ENCODE measurements around the gene KCNT2.
A peak's percentile ranks its signal among the peaks of the same experiment; 100 is the strongest.

KCNT2 gene

GRCh38 chr1:196559314-196559713 lies 48.9 kb downstream of the KCNT2 start:
- no peaks in the 10 kb centered on the region for H3K27me3 ChIP-seq (ENCODE audit: insufficient read depth, low read length, poor library complexity)
- no peak overlapping the region for H2BK15ac ChIP-seq (replicated peaks; ENCODE audit: low read depth)
- H4K5ac ChIP-seq (ENCODE audit: low read length) = no peak overlapping the region
- no peak overlapping the region for H3K27ac ChIP-seq (ENCODE audit: low read depth, low read length)
- no peak overlapping the region for H2BK120ac ChIP-seq (ENCODE audit: low read depth, low read length)
- H3K4me3 ChIP-seq (ENCODE audit: low read length) = no peak overlapping the region
- H3K9ac ChIP-seq (ENCODE audit: low read length) = no peak overlapping the region
- WGBS (ENCODE audit: extremely low coverage, insufficient coverage, low lambda C conversion rate) = no CpG with 5 or more reads among the region's 3 CpGs
- no peak overlapping the region for H3K4me2 ChIP-seq (ENCODE audit: low read length)
- H2AK5ac ChIP-seq (ENCODE audit: low read length) = no peak overlapping the region
- H4K8ac ChIP-seq (ENCODE audit: low read depth, low read length) = no peak overlapping the region
- H3K36me3 ChIP-seq (ENCODE audit: control insufficient read depth, insufficient read depth, low read length) = no peaks in the 10 kb centered on the region
- H3K79me2 ChIP-seq (ENCODE audit: control insufficient read depth, insufficient read depth, low read length) = no peaks in the 10 kb centered on the region
- no peak overlapping the region for H2BK5ac ChIP-seq (ENCODE audit: low read length)
- DNase-seq = no peak
- H3K56ac ChIP-seq (ENCODE audit: low read length) = no peak overlapping the region
- H3K4ac ChIP-seq (ENCODE audit: low read depth, low read length) = no peak overlapping the region
- peaks cover 2% of the 10 kb centered on the region for H3K79me1 ChIP-seq (ENCODE audit: low read length)
- no peak overlapping the region for H3K18ac ChIP-seq (ENCODE audit: low read length)
- H3K4me1 ChIP-seq (ENCODE audit: control insufficient read depth, low read depth, low read length) = no peaks in the 10 kb centered on the region
- H3K23ac ChIP-seq (ENCODE audit: low read length) = no peak overlapping the region

- Histone ChIP-seq H3K18ac (ENCODE audit: low read length) (no peak overlapping the region), H4K5ac (ENCODE audit: low read length) (no peak overlapping the region), H3K4me3 (ENCODE audit: low read length) (no peak overlapping the region), H3K4me1 (ENCODE audit: control insufficient read depth, low read depth, low read length) (no peaks in the 10 kb centered on the region), H3K79me2 (ENCODE audit: control insufficient read depth, insufficient read depth, low read length) (no peaks in the 10 kb centered on the region), H3K36me3 (ENCODE audit: control insufficient read depth, insufficient read depth, low read length) (no peaks in the 10 kb centered on the region), H3K4me2 (ENCODE audit: low read length) (no peak overlapping the region), H4K8ac (ENCODE audit: low read depth, low read length) (no peak overlapping the region), H3K27me3 (ENCODE audit: insufficient read depth, low read length, poor library complexity) (no peaks in the 10 kb centered on the region), H3K79me1 (ENCODE audit: low read length) (peaks cover 2% of the 10 kb centered on the region), H3K4ac (ENCODE audit: low read depth, low read length) (no peak overlapping the region), H3K56ac (ENCODE audit: low read length) (no peak overlapping the region), H2BK5ac (ENCODE audit: low read length) (no peak overlapping the region), H2BK120ac (ENCODE audit: low read depth, low read length) (no peak overlapping the region), H2BK15ac (replicated peaks; ENCODE audit: low read depth) (no peak overlapping the region), H3K23ac (ENCODE audit: low read length) (no peak overlapping the region), H2AK5ac (ENCODE audit: low read length) (no peak overlapping the region), H3K9ac (ENCODE audit: low read length) (no peak overlapping the region), H3K27ac (ENCODE audit: low read depth, low read length) (no peak overlapping the region)
- WGBS (ENCODE audit: extremely low coverage, insufficient coverage, low lambda C conversion rate) = no CpG with 5 or more reads among the region's 2 CpGs
- DNase-seq = peak; percentile 34
Measured at GRCh38 chr1:196558411-196558810, 49.8 kb downstream of the KCNT2 start.

- no peak overlapping the region for H3K4me2 ChIP-seq (ENCODE audit: low read length)
- H3K4me3 ChIP-seq (ENCODE audit: low read length) = no peak overlapping the region
- H3K36me3 ChIP-seq (ENCODE audit: control insufficient read depth, insufficient read depth, low read length) = no peaks in the 10 kb centered on the region
- H3K4ac ChIP-seq (ENCODE audit: low read depth, low read length) = no peak overlapping the region
- no peak overlapping the region for H3K9ac ChIP-seq (ENCODE audit: low read length)
- H2AK5ac ChIP-seq (ENCODE audit: low read length) = no peak overlapping the region
- no peak for DNase-seq
- H3K79me1 ChIP-seq (ENCODE audit: low read length) = peaks cover 2% of the 10 kb centered on the region
- no peaks in the 10 kb centered on the region for H3K4me1 ChIP-seq (ENCODE audit: control insufficient read depth, low read depth, low read length)
- no peak overlapping the region for H2BK120ac ChIP-seq (ENCODE audit: low read depth, low read length)
- H3K56ac ChIP-seq (ENCODE audit: low read length) = no peak overlapping the region
- no peak overlapping the region for H3K18ac ChIP-seq (ENCODE audit: low read length)
- WGBS (ENCODE audit: extremely low coverage, insufficient coverage, low lambda C conversion rate) = no CpG with 5 or more reads among the region's 2 CpGs
- H3K23ac ChIP-seq (ENCODE audit: low read length) = no peak overlapping the region
- H3K79me2 ChIP-seq (ENCODE audit: control insufficient read depth, insufficient read depth, low read length) = no peaks in the 10 kb centered on the region
- no peak overlapping the region for H3K27ac ChIP-seq (ENCODE audit: low read depth, low read length)
- no peak overlapping the region for H2BK15ac ChIP-seq (replicated peaks; ENCODE audit: low read depth)
- no peak overlapping the region for H4K5ac ChIP-seq (ENCODE audit: low read length)
- H3K27me3 ChIP-seq (ENCODE audit: insufficient read depth, low read length, poor library complexity) = no peaks in the 10 kb centered on the region
- H2BK5ac ChIP-seq (ENCODE audit: low read length) = no peak overlapping the region
- H4K8ac ChIP-seq (ENCODE audit: low read depth, low read length) = no peak overlapping the region
Measured at GRCh38 chr1:196557797-196558196, 50.4 kb downstream of the KCNT2 start.

GRCh38 chr1:196550731-196551130 lies 57.5 kb downstream of the KCNT2 start:
- Histone ChIP-seq H2BK120ac (ENCODE audit: low read depth, low read length) (no peak overlapping the region), H3K56ac (ENCODE audit: low read length) (no peak overlapping the region), H3K4me1 (ENCODE audit: control insufficient read depth, low read depth, low read length) (no peaks in the 10 kb centered on the region), H2BK5ac (ENCODE audit: low read length) (no peak overlapping the region), H3K27me3 (ENCODE audit: insufficient read depth, low read length, poor library complexity) (no peaks in the 10 kb centered on the region), H4K5ac (ENCODE audit: low read length) (no peak overlapping the region), H2AK5ac (ENCODE audit: low read length) (no peak overlapping the region), H3K4me3 (ENCODE audit: low read length) (no peak overlapping the region), H2BK15ac (replicated peaks; ENCODE audit: low read depth) (no peak overlapping the region), H3K4me2 (ENCODE audit: low read length) (no peak overlapping the region), H3K36me3 (ENCODE audit: control insufficient read depth, insufficient read depth, low read length) (no peaks in the 10 kb centered on the region), H3K9ac (ENCODE audit: low read length) (no peak overlapping the region), H3K79me2 (ENCODE audit: control insufficient read depth, insufficient read depth, low read length) (no peaks in the 10 kb centered on the region), H3K4ac (ENCODE audit: low read depth, low read length) (no peak overlapping the region), H3K18ac (ENCODE audit: low read length) (no peak overlapping the region), H3K79me1 (ENCODE audit: low read length) (no peaks in the 10 kb centered on the region), H4K8ac (ENCODE audit: low read depth, low read length) (no peak overlapping the region), H3K27ac (ENCODE audit: low read depth, low read length) (no peak overlapping the region), H3K23ac (ENCODE audit: low read length) (no peak overlapping the region)
- no peak for DNase-seq

- H3K9ac ChIP-seq (ENCODE audit: low read length) = no peak overlapping the region
- no peak for DNase-seq
- H3K36me3 ChIP-seq (ENCODE audit: control insufficient read depth, insufficient read depth, low read length) = no peaks in the 10 kb centered on the region
- H3K56ac ChIP-seq (ENCODE audit: low read length) = no peak overlapping the region
- H3K4me1 ChIP-seq (ENCODE audit: control insufficient read depth, low read depth, low read length) = no peaks in the 10 kb centered on the region
- H3K4me2 ChIP-seq (ENCODE audit: low read length) = no peak overlapping the region
- no peaks in the 10 kb centered on the region for H3K27me3 ChIP-seq (ENCODE audit: insufficient read depth, low read length, poor library complexity)
- H3K4ac ChIP-seq (ENCODE audit: low read depth, low read length) = no peak overlapping the region
- no peak overlapping the region for H2BK15ac ChIP-seq (replicated peaks; ENCODE audit: low read depth)
- H3K18ac ChIP-seq (ENCODE audit: low read length) = no peak overlapping the region
- no peak overlapping the region for H4K5ac ChIP-seq (ENCODE audit: low read length)
- no peak overlapping the region for H2BK120ac ChIP-seq (ENCODE audit: low read depth, low read length)
- H3K79me2 ChIP-seq (ENCODE audit: control insufficient read depth, insufficient read depth, low read length) = no peaks in the 10 kb centered on the region
- H3K23ac ChIP-seq (ENCODE audit: low read length) = no peak overlapping the region
- no peak overlapping the region for H2BK5ac ChIP-seq (ENCODE audit: low read length)
- no peak overlapping the region for H2AK5ac ChIP-seq (ENCODE audit: low read length)
- no peaks in the 10 kb centered on the region for H3K79me1 ChIP-seq (ENCODE audit: low read length)
- no CpG with 5 or more reads among the region's 3 CpGs for WGBS (ENCODE audit: extremely low coverage, insufficient coverage, low lambda C conversion rate)
- H3K4me3 ChIP-seq (ENCODE audit: low read length) = no peak overlapping the region
- no peak overlapping the region for H4K8ac ChIP-seq (ENCODE audit: low read depth, low read length)
- no peak overlapping the region for H3K27ac ChIP-seq (ENCODE audit: low read depth, low read length)
Measured at GRCh38 chr1:196546272-196547111, 61.7 kb downstream of the KCNT2 start.

GRCh38 chr1:196545222-196545621 lies 63.0 kb downstream of the KCNT2 start:
- Histone ChIP-seq H3K27me3 (ENCODE audit: insufficient read depth, low read length, poor library complexity) (no peaks in the 10 kb centered on the region), H3K4ac (ENCODE audit: low read depth, low read length) (no peak overlapping the region), H4K8ac (ENCODE audit: low read depth, low read length) (no peak overlapping the region), H3K23ac (ENCODE audit: low read length) (no peak overlapping the region), H3K79me1 (ENCODE audit: low read length) (no peaks in the 10 kb centered on the region), H2BK120ac (ENCODE audit: low read depth, low read length) (no peak overlapping the region), H2AK5ac (ENCODE audit: low read length) (no peak overlapping the region), H2BK15ac (replicated peaks; ENCODE audit: low read depth) (no peak overlapping the region), H4K5ac (ENCODE audit: low read length) (no peak overlapping the region), H3K18ac (ENCODE audit: low read length) (no peak overlapping the region), H3K36me3 (ENCODE audit: control insufficient read depth, insufficient read depth, low read length) (no peaks in the 10 kb centered on the region), H2BK5ac (ENCODE audit: low read length) (no peak overlapping the region), H3K4me2 (ENCODE audit: low read length) (no peak overlapping the region), H3K27ac (ENCODE audit: low read depth, low read length) (no peak overlapping the region), H3K4me3 (ENCODE audit: low read length) (no peak overlapping the region), H3K9ac (ENCODE audit: low read length) (no peak overlapping the region), H3K79me2 (ENCODE audit: control insufficient read depth, insufficient read depth, low read length) (no peaks in the 10 kb centered on the region), H3K4me1 (ENCODE audit: control insufficient read depth, low read depth, low read length) (no peaks in the 10 kb centered on the region), H3K56ac (ENCODE audit: low read length) (no peak overlapping the region)
- no peak for DNase-seq
- WGBS (ENCODE audit: extremely low coverage, insufficient coverage, low lambda C conversion rate) = no CpG with 5 or more reads among the region's 1 CpG

Data from mesendoderm (in vitro differentiated cells).